Endometrium (tissue), 2 donors: ENCODE data around the gene PLCB1.

Experiments
- FAIRE-seq: peaks from 2 replicates; lab custom pipeline; 2012; peaks lifted over from hg19 to GRCh38; lab: Jason Lieb, UNC
- donor health status: control.
- donor health status: control.

PLCB1 gene

DNA sequence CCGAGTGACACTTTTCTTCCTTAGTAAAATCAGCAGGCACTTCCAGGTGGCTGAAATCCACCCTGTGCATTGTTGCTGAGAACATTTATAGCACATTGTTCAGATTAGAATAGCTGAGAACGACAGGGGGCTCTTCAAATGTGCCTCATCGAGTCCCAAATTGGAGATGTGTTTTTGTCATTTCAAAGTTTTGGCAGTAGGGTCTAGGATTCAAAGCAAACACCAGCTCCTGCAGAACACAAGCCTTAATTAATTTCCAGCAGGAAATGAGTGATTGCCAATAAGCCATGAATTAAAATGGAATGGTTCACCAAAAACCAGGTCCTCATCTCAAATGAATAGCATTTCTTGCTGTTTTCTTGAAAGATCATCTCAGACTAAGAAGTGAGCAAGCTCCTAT is 171.6 kb downstream of the PLCB1 start:
- no peak for FAIRE-seq

DNA sequence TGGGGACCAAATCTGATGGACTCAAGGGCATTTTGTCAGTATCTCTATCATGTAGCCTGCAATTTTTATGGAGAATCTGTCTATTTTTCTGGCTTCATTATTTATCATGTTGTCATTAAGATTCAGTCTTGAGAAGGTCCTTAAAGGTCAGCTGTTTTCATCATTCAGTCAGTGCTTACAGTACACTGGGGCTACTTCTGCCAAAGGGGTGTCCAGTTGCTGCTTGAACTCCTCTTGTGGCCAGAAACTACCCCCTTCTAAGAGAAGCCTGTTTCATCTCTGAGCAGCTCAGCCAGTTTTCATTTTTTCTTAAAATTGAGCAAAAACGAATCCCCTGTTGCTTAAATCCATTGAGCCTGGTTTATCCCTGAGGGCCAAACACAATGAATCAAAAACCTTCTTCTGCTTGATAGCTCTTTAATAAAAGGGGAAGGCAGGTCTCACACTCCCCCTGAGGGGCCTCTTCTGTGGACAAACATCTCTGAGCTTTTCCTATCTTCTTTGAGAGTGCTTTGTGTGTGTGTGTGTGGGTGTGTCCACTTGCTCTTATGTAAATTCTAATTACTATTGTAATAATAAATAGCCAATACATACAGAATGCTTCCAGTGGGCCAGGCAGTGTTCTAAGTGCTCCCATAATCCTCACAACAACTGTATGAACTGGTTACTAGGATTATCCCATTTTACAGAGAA is 172.2 kb downstream of the PLCB1 start:
- FAIRE-seq = no peak

DNA sequence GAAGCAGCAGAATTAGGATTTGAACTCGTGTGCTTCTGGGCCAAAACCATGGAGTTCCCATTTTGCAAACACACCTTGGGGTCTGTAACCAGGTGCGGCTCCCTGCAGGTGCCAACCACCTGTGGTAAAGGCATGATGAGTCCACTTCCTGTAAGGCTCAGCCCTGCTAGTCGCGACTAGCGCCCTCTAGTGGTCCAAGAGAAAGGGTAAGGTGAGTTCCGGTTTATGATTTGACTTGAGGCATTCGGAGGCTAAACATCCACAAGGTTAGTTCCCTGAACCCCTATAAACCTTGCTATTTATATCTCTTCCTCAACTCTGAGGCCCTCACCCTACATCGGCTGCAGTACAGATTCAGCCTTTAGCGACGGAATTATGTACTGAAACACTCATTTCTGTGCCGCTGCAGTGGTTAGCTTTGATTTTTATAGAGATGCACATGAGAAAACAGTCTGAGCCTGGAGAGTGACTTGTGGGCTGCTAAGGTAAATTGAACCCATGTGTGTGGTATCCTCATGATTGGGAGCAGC is 173.4 kb downstream of the PLCB1 start:
- no peak for FAIRE-seq

DNA sequence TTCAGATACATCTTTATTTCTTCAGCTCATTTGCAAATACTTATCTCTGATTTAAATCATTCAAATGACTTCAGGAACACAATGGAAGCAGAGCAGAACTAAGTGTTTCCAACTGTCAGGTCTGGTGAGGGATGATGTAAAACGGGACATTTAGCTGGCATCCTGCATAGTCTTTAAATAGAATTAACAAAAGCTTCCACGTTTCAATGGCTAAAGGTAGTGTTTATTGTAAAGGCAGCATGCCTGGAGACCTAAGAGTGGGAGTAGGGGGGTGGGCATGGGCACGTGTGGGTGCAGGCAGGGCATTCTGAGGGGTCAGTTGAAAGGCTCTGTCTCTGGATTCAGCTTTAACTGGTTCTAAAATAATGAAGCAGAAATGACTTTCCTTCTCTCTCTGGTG is 174.9 kb downstream of the PLCB1 start:
- no peak for FAIRE-seq

DNA sequence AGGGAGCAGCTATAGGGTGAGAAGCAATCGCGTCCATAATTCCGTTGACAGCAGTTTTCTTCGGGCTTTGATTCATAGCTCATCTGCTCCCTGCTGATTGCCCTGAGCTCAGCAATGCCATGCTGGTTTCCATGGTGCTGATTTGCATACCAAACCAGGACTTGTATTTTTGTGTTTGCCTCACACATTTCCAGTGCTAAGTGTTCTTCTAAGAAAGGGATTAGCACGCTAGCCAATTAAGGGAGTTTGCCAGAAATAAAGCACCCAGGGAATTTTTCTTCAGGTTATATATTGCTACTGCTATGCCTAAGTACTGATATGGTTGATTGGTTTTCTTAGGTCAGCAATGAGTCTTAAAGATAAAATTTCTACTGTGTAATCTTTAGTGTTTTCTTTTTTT is 177.6 kb downstream of the PLCB1 start:
- FAIRE-seq = no peak

DNA sequence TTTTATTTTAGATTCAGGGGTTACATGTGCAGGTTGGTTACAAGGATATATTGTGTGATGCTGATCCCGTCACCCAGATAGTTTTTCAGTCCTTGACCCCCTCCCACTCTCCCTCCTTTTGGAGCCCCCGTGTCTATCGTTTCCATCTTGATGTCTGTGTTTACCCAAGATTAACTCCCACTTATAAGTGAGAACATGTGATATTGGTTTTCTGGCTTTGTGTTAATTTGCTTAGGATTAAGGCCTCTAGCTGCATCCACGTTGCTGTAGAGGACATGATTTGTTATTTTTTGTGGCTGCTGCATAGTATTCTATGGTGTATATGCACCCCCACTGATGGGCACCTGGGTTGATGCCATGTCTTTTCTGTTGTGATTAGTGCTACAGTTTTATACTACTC is 178.6 kb downstream of the PLCB1 start:
- FAIRE-seq = no peak

DNA sequence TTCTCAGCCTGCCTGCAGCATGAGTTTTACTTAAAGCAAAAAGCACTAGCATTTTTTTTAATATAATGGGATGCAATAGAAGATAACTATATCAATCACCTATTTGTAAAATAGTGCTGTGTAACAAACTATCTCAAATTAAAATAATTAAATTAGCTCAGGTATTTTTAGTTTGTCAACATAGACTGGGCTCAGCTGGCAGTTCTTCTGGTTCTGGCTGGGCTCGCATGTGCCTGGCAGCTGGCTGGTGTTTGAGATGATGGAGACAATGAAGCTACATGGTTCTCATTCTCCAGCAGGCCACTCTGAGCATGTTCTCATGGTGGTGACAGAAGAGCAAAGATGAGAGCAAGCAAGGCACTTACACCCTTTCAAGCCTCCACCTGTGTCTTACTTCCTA is 181.0 kb downstream of the PLCB1 start:
- no peak for FAIRE-seq

DNA sequence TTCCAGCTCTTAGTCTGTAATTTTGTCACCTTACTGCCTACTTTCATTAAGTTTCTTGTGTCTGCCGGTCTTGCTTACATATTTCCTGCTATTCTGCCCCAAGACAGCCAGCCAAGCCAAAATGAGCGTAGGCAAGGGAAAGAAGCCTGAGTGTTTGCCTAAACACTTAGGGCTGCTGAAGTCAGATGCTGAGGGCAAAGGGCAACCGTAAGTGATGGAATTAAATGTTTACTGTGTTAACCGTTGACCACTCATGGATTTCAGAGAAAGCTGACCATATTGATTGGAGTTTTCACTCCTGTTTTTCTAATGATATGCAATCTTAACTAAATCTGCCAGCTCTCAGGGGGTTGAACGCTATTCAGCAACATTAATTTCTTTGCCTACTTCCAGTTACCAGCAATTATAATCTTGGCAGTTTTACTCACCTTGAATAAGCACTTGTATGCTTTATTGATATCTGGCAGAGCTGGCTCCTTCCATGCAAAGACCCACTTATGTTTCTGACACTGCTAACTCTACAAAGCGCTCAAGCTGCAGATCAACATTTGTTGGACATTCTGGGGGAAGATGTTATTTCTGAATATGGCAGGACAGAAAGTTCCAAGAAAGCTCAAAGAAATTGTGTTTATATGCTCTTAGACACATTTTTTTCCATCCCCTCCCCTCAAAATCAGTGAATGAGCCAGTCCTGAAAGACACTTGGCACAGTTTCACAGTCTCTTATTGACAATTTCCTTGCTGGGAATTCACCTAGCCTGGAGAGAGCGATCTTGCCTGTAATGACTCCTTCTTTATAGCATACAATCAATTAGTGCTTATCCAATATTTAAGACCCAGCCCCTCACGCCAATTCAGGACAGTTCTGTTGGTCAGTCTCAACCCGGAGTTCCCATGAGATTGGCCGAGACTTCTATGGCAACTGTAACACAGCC is 183.8 kb downstream of the PLCB1 start:
- no peak for FAIRE-seq

DNA sequence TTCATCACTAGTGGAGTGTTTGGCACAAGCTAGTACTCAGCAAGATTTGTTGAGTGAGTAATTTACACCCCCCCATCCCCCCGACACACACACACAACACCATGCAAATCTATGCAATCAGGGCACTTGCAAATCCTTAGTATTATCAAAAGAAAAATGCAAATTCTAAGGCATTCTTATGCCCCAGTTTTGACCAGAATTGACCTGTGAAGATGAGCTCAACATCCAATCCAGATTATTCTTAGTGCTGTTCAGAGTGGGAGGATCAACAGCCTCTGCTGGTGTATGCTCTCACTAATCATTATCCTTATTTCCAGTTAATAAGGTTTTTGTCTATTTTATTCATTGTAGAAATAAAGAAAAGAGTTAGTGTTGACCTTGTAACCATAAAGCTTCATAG is 185.4 kb downstream of the PLCB1 start:
- FAIRE-seq = no peak

DNA sequence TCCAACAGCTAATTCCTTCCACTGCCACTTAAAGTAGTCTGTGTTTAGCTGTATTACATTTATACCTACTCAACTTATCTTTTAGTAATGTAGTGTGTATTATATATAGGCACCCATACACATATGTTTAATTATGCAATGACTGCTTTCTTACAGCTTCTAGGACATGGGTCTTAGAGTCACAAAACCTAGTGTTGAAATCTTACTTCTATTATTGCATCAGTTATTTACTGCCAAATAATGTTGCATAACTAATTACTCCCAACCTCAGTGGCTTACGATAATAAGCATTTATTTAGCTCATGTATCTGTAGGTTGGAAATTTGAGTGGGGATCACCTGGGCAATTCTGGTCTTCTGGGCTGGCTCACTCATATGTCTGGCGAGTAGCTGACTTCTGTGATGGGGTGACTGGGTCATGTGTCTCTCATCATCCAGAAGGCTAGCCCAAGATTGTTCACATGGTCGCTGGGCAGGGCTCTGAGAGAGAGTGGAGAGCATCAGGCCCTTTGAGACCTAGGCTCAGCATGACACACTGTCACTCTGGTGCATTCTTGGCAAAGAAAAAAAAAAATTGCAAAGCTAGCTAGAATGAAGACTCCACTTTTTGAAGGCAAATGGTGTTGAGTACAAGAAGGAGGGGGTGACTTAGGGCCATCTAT is 187.0 kb downstream of the PLCB1 start:
- no peak for FAIRE-seq

DNA sequence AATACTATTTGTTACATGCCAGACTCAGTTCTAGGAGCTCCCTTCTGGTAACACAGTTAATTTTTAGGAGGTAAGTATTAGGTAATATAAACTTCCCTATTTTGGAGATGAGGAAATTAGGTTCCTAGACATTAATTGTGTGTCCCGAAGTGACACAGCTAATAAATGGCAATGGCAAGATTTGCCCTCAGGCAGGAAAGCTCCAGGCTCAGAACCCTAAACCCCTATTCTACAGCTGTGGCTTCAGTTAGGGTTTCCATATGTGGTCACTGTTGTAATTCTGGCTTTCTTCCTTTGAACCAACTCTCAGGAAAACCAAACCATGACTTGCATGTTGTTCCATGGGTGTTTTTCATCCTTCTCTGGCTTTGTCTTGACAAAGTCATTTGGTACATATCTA is 188.2 kb downstream of the PLCB1 start:
- no peak for FAIRE-seq

DNA sequence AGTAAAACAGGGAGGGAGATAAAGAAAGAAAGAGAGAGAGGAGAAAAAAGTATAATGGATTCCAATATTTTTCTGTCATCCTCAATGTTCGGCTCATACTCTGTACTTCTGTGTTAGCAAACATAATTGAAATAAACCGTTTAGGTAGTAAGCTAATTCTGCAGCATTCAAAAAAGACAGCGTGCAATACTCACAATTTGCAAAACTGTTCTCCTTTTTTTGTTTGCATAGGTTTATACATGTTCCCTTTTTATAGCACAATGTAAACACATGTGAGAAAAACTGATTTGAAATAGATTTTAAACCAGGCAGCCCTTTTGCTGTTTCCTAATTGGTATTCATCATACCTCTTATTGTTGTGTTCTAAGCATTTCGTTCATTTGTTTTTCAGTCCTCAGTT is 188.9 kb downstream of the PLCB1 start:
- FAIRE-seq = no peak

DNA sequence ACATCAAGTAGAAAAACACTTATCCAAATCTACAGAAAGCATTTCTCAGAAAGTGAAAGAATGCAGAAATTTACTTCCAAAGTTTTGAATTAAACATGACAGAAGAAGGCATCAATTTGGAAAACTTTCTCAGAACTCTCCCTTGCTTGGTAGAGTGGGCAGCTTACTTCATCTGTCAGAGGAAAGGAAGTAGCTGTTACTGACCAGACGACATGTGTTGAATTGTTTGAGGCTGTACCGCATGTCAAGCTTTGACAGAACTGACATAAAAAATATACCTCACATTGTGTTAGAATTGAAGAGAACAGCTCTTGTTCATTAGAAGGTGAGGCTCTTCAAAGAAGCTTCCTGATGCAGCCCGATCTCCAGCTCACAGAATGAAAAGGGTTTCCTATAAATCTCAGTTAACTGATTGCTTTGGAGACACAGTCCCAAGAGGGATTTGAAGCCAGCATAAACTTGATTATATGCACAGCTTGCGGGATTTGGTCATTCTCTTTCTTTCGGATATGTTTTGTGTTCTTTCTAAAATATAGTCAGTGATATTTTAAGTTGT is 190.7 kb downstream of the PLCB1 start:
- FAIRE-seq = no peak

DNA sequence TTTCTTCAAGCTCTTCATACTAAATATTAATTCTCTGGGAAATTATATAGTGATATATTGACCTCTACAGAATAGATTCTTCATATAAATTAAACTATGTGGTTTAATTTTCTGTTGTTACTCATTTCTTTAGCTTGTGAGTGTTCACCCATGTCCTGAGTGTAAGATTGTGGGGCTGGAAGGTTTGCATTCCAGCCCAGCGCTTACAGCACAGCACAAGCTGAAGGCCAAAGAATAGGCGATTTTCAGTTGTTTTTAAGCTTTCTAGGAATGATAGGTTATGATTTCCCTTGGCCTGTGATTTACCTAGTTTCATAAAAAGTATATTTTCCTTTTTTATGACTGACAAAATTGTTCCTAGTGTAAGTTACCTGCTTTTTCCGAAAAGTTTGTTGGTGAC is 194.1 kb downstream of the PLCB1 start:
- no peak for FAIRE-seq

DNA sequence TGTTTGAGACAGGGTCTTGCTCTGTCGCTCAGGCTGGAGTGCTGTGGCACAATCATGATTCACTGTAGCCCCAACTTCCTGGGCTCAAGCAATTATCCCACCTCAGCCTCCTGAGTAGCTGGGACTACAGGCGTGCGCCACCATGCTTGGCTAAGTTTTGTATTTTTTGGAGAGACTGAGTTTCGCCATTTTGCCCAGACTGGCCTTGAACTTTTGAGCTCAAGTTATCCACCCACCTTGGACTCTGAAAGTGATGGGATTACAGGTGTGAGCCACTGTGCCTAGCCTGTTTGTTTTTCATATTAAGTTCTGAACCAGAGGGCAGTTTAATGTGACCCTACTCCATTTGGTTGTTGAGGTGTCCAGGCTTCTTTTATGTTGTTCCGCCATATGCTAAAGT is 194.8 kb downstream of the PLCB1 start:
- no peak for FAIRE-seq

DNA sequence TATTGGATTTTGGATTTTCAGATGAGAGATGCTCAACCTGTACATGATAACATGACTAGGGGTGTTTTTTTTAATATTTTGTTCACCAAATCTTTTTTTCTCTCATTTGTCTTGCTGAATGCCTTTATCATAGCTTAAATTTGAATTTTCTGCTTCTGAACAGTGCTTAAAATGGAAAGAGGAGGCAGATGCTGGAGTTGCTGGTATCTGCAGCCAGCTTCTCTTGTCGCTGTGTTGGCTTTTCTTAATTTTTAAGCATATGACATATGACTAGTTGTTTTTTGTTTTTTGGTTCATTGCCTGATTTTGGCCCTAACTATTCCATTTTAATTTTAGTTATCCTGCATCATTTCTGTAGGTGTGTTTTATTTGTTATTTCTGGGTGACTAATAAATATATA is 196.1 kb downstream of the PLCB1 start:
- no peak for FAIRE-seq

DNA sequence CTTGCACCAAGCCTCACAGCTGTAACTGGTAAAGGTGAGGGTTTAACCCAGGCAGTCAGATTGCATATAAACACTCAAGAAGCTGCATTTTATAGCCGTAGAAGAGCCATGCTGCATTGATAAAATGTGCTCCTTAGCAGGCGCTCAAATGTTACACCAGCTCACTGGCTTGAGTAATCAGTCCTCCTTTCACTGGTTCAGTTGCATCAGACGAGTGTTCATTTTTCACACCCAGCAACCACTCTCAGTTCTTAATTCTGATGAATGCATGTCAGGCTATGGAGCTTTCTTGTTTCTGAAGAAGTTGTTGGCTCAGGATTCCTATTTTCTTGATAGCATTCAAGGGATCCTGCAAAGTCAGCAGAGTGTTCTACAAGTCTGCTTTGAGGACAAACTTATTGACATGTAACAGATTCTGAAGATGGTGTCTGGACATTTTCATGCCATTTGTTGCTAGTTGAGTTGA is 198.3 kb downstream of the PLCB1 start:
- no peak for FAIRE-seq

DNA sequence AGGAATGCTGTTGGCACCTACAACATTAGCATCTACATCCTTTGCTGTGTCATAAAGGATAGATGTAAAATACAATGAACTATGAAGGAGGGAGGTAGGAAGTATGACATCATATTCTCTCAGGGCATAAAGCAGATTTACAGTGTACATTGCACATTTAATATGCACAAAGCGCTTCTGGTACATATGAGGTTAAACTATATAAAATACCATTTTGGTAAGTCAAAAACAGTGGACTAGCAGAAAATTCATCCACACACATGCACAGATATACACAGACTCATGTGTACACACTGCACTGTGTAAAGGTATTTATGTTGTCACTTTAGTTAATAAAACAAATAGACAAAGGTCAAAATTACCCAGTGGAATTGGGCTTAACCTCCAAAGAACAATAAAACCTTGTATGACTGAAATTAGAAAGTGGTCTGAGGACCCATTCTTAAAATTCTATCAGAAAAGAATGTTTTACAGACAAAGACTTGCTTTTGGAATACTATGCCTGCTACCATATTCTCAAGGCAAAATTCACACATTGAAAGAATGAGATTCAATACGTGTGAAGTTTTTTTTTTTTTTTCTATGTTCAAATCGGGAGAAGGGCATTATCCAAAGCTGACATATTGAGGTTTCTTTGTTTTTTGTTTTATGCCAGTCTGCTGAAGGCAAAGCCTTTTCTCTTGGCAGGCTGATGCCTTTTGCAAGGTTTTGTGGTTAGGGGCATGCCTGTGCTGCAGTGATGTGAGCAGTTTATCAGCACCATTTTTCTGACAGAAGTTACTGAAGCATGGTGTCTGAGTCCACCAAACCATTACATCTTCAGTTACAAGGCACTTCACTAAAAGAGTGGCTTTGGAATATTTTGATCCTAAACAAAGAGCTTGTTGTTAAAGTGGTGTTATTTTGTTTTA is 199.0 kb downstream of the PLCB1 start:
- FAIRE-seq = no peak

DNA sequence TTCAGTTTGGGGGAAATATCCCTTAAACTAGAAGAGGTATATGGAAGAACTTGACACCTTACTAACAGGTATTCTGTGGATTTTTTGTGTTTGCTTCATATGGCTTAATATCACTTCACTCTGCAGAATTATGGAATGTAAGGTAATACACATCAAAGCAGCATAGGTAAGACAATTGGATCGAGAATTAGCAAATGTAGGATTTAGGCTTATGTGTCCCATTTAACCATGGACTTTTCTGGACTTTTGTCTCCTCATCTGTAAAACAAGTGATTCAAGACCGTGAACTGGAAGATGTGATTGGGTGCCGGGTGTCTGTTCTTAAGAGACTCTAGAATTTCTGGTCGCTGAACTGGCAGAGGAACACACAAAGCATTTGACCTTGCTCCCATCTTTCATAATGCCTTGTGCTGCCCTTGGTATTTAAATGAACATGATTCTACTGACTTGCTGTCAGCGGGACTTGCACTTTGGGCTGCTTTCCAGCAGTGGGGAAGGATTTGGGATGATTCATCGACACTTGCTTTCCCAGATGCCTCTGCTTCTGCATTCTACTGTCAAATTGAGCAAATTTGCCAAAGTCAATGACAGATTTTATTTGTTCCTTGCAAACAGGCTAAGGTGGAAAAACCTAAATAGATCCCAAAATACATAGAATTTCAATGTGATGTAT is 199.8 kb downstream of the PLCB1 start:
- no peak for FAIRE-seq

DNA sequence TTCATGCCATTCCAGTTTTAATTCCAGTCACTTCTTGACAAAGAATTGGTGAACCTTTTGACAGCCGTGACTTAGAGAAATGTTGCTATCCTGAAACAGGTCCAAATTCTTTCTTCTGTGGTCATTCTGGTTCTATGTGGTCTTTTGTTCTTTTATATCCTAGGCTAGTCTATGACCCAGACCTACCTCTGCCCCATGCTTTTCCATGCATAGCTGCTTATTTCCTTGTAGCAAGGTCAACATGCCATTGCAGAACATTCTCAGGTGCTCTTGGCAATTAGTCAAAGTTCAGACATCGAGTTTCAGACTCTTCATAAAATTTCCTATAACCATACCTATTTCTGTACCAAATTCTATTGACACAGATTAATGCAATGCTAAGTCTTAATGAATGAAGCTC is 202.6 kb downstream of the PLCB1 start:
- FAIRE-seq = no peak

DNA sequence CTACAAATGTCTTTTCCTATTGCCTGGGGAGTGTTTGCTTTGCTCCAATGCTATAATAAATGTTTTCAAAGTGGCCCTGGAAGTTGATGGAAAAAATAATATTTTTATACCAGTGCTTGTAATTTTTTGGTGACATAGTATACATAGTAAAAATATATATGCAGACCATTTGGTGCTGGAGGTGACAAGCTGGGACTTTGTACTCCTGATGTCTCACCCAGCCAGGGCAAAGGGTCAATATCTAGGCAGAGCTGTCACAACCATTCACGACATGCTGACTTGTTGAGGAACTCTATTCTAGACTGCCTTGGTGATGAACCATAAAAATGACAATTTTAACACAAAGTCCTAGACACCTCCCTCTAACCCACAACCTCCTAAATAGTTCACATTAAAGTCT is 203.0 kb downstream of the PLCB1 start:
- FAIRE-seq = no peak
